ENCODE measurements around the gene AHI1. TPM values are rescaled to one million over a fixed set of nuclear protein-coding genes. Genes with fewer than 3 reads are reported as not detected.
"Not testable (repeated sequence)": the region's sequence is repeated elsewhere in the genome, so short reads cannot be mapped to it uniquely, and the experiment has no call there.

Gene AHI1
- total and polyA plus RNA-seq, 5 donors, result 5.9 to 30.7 (median 16.0) TPM

GRCh38 chr6:135358251-135358821 lies 139.2 kb downstream of the AHI1 start:
- no peaks in the 10 kb centered on the region for H3K4me1 ChIP-seq (ENCODE audit: control insufficient read depth, insufficient read depth, low read length)
- H3K4me3 ChIP-seq (ENCODE audit: low read length), result no peak overlapping the region
- 92% methylated on average over 1 of the region's 1 CpG for WGBS
- H3K27me3 ChIP-seq (ENCODE audit: control insufficient read depth, insufficient read depth), result no peaks in the 10 kb centered on the region
- DNase-seq (no peak), ATAC-seq (no peak)
- intact Hi-C loops (cut with DNase I), result no loop called here
- H3K9me3 ChIP-seq (ENCODE audit: control insufficient read depth, low read length), result no peaks in the 10 kb centered on the region
- no peak overlapping the region for H3K27ac ChIP-seq (ENCODE audit: low read length)

GRCh38 chr6:135354407-135354806 lies 143.1 kb downstream of the AHI1 start:
- Histone ChIP-seq H3K9me3 (ENCODE audit: control insufficient read depth, low read length) (no peaks in the 10 kb centered on the region), H3K4me3 (ENCODE audit: low read length) (no peak overlapping the region), H3K27ac (ENCODE audit: low read length) (no peak overlapping the region), H3K4me1 (ENCODE audit: control insufficient read depth, insufficient read depth, low read length) (no peaks in the 10 kb centered on the region), H3K27me3 (ENCODE audit: control insufficient read depth, insufficient read depth) (no peaks in the 10 kb centered on the region)
- intact Hi-C loops (cut with DNase I), result no loop called here
- no peak for DNase-seq
- 93% methylated on average over 1 of the region's 1 CpG for WGBS
- no peak for ATAC-seq

- H3K9me3 ChIP-seq (ENCODE audit: control insufficient read depth, low read length), result no peaks in the 10 kb centered on the region
- no peaks in the 10 kb centered on the region for H3K4me1 ChIP-seq (ENCODE audit: control insufficient read depth, insufficient read depth, low read length)
- H3K27me3 ChIP-seq (ENCODE audit: control insufficient read depth, insufficient read depth), result no peaks in the 10 kb centered on the region
- DNase-seq (no peak), ATAC-seq (no peak)
- WGBS, result 96% methylated on average over 2 of the region's 2 CpGs
- no peak overlapping the region for H3K4me3 ChIP-seq (ENCODE audit: low read length)
- no peak overlapping the region for H3K27ac ChIP-seq (ENCODE audit: low read length)
- intact Hi-C loops (cut with DNase I), result no loop called here
Observed at GRCh38 chr6:135353113-135353512, 144.4 kb downstream of the AHI1 start.

- no peak for ATAC-seq
- no peak for DNase-seq
- no peaks in the 10 kb centered on the region for H3K27me3 ChIP-seq (ENCODE audit: control insufficient read depth, insufficient read depth)
- intact Hi-C loops (cut with DNase I), result no loop called here
- no peaks in the 10 kb centered on the region for H3K9me3 ChIP-seq (ENCODE audit: control insufficient read depth, low read length)
- no peaks in the 10 kb centered on the region for H3K4me1 ChIP-seq (ENCODE audit: control insufficient read depth, insufficient read depth, low read length)
- H3K27ac ChIP-seq (ENCODE audit: low read length), result no peak overlapping the region
- WGBS, result 100% methylated on average over 1 of the region's 1 CpG
- H3K4me3 ChIP-seq (ENCODE audit: low read length), result no peak overlapping the region
Observed at GRCh38 chr6:135351635-135352034, 145.9 kb downstream of the AHI1 start.

- intact Hi-C loops (cut with DNase I), result no loop called here
- no peaks in the 10 kb centered on the region for H3K27me3 ChIP-seq (ENCODE audit: control insufficient read depth, insufficient read depth)
- no peak for ATAC-seq
- no peak for DNase-seq
- WGBS, result 78% methylated on average over 4 of the region's 4 CpGs
- H3K9me3 ChIP-seq (ENCODE audit: control insufficient read depth, low read length), result no peaks in the 10 kb centered on the region
- H3K27ac ChIP-seq (ENCODE audit: low read length), result no peak overlapping the region
- H3K4me3 ChIP-seq (ENCODE audit: low read length), result no peak overlapping the region
- no peaks in the 10 kb centered on the region for H3K4me1 ChIP-seq (ENCODE audit: control insufficient read depth, insufficient read depth, low read length)
Observed at GRCh38 chr6:135347887-135348286, 149.7 kb downstream of the AHI1 start.

- Histone ChIP-seq H3K27me3 (ENCODE audit: control insufficient read depth, insufficient read depth) (no peaks in the 10 kb centered on the region), H3K27ac (ENCODE audit: low read length) (no peak overlapping the region), H3K4me1 (ENCODE audit: control insufficient read depth, insufficient read depth, low read length) (no peaks in the 10 kb centered on the region), H3K4me3 (ENCODE audit: low read length) (no peak overlapping the region), H3K9me3 (ENCODE audit: control insufficient read depth, low read length) (no peaks in the 10 kb centered on the region)
- intact Hi-C loops (cut with DNase I), result no loop called here
- DNase-seq (no peak), ATAC-seq (no peak)
- 91% methylated on average over 1 of the region's 1 CpG for WGBS
Observed at GRCh38 chr6:135346747-135347146, 150.8 kb downstream of the AHI1 start.

- H3K27ac ChIP-seq (ENCODE audit: low read length), result no peak overlapping the region
- no peak for ATAC-seq
- no peak for DNase-seq
Observed at GRCh38 chr6:135344526-135344925, 153.0 kb downstream of the AHI1 start.

GRCh38 chr6:135339920-135340319 lies 157.6 kb downstream of the AHI1 start:
- ATAC-seq; H3K27ac ChIP-seq (ENCODE audit: low read length); H3K9me3 ChIP-seq (ENCODE audit: control insufficient read depth, low read length); H3K4me3 ChIP-seq (ENCODE audit: low read length); H3K27me3 ChIP-seq (ENCODE audit: control insufficient read depth, insufficient read depth); H3K4me1 ChIP-seq (ENCODE audit: control insufficient read depth, insufficient read depth, low read length); intact Hi-C loops (cut with DNase I); DNase-seq: not testable (repeated sequence)
- WGBS, result 95% methylated on average over 8 of the region's 8 CpGs

More at GRCh38 chr6:135344526-135344925, 153.0 kb downstream of the AHI1 start:
- H3K27me3 ChIP-seq (ENCODE audit: control insufficient read depth, insufficient read depth), result no peaks in the 10 kb centered on the region
- H3K4me1 ChIP-seq (ENCODE audit: control insufficient read depth, insufficient read depth, low read length), result no peaks in the 10 kb centered on the region
- intact Hi-C loops (cut with DNase I), result no loop called here
- H3K4me3 ChIP-seq (ENCODE audit: low read length), result no peak overlapping the region
- no peaks in the 10 kb centered on the region for H3K9me3 ChIP-seq (ENCODE audit: control insufficient read depth, low read length)

- 89% methylated on average over 3 of the region's 3 CpGs for WGBS
- ATAC-seq, result no peak
- H3K27ac ChIP-seq (ENCODE audit: low read length), result no peak overlapping the region
- H3K9me3 ChIP-seq (ENCODE audit: control insufficient read depth, low read length), result no peaks in the 10 kb centered on the region
- no peaks in the 10 kb centered on the region for H3K27me3 ChIP-seq (ENCODE audit: control insufficient read depth, insufficient read depth)
- no peaks in the 10 kb centered on the region for H3K4me1 ChIP-seq (ENCODE audit: control insufficient read depth, insufficient read depth, low read length)
- no peak overlapping the region for H3K4me3 ChIP-seq (ENCODE audit: low read length)
- intact Hi-C loops (cut with DNase I), result no loop called here
- DNase-seq, result no peak
Observed at GRCh38 chr6:135334169-135334568, 163.4 kb downstream of the AHI1 start.

- no peaks in the 10 kb centered on the region for H3K4me1 ChIP-seq (ENCODE audit: control insufficient read depth, insufficient read depth, low read length)
- intact Hi-C loops (cut with DNase I), result no loop called here
- no peaks in the 10 kb centered on the region for H3K9me3 ChIP-seq (ENCODE audit: control insufficient read depth, low read length)
- no peaks in the 10 kb centered on the region for H3K27me3 ChIP-seq (ENCODE audit: control insufficient read depth, insufficient read depth)
- no peak overlapping the region for H3K27ac ChIP-seq (ENCODE audit: low read length)
- no peak overlapping the region for H3K4me3 ChIP-seq (ENCODE audit: low read length)
- 89% methylated on average over 2 of the region's 2 CpGs for WGBS
- DNase-seq, result no peak
- ATAC-seq, result no peak
Observed at GRCh38 chr6:135331002-135331401, 166.5 kb downstream of the AHI1 start.

GRCh38 chr6:135329851-135330803 lies 167.4 kb downstream of the AHI1 start:
- H3K9me3 ChIP-seq (ENCODE audit: control insufficient read depth, low read length), result no peaks in the 10 kb centered on the region
- DNase-seq (no peak), ATAC-seq (no peak)
- intact Hi-C loops (cut with DNase I), result no loop called here
- no peak overlapping the region for H3K4me3 ChIP-seq (ENCODE audit: low read length)
- H3K27ac ChIP-seq (ENCODE audit: low read length), result no peak overlapping the region
- H3K27me3 ChIP-seq (ENCODE audit: control insufficient read depth, insufficient read depth), result no peaks in the 10 kb centered on the region
- 85% methylated on average over 13 of the region's 13 CpGs for WGBS
- H3K4me1 ChIP-seq (ENCODE audit: control insufficient read depth, insufficient read depth, low read length), result no peaks in the 10 kb centered on the region

All from right cardiac atrium (tissue), 5 donors.